ENCODE data around the gene PRDM8. TPM values are rescaled to one million over a fixed set of nuclear protein-coding genes. Genes with fewer than 3 reads are reported as not detected.

PRDM8 gene
- total RNA-seq, 2 donors from 2014 or later = 0.82 to 1.6 TPM

DNA sequence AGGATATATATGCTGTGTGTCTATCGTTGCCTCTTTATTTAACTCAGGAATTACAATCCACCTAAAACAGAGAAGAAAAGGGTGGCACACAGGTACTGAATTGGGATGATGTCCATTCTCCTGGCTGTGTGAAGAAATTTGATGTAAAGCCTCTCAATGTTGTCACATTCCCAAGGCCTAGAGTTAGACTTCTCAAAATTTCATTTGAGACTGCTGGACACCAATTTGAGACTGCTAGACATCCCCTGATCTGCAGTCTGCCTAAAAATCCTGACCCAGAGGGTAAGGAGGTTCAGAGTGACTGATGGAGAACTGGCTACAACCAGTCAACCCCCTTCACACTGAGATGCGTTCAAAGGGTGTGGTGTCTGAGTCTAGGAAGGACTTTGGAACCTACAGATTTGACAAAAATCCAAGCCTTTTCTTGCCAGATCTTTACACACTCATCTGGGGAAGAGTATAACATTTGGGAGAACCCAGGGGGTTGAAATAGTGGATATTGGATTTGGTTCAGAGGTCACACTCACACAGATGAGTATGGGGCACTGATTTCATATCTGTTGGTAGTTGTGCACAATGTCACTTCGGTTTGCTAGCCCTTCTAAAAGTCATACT lies 4.9 kb upstream of the PRDM8 start:
- no peaks in the 10 kb centered on the region for H3K4me1 ChIP-seq
- TF ChIP-seq, protein P1, sequence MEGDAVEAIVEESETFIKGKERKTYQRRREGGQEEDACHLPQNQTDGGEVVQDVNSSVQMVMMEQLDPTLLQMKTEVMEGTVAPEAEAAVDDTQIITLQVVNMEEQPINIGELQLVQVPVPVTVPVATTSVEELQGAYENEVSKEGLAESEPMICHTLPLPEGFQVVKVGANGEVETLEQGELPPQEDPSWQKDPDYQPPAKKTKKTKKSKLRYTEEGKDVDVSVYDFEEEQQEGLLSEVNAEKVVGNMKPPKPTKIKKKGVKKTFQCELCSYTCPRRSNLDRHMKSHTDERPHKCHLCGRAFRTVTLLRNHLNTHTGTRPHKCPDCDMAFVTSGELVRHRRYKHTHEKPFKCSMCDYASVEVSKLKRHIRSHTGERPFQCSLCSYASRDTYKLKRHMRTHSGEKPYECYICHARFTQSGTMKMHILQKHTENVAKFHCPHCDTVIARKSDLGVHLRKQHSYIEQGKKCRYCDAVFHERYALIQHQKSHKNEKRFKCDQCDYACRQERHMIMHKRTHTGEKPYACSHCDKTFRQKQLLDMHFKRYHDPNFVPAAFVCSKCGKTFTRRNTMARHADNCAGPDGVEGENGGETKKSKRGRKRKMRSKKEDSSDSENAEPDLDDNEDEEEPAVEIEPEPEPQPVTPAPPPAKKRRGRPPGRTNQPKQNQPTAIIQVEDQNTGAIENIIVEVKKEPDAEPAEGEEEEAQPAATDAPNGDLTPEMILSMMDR (IDR thresholded peaks at IDR 0.05) = no peak
- H3K4me3 ChIP-seq = no peak overlapping the region
- H3K27ac ChIP-seq = no peak overlapping the region
- no peak overlapping the region for H3K9ac ChIP-seq (ENCODE audit: low read depth in 2 of 2, low read length in 2 of 2)
- no peaks in the 10 kb centered on the region for H3K9me3 ChIP-seq
- intact Hi-C loops (cut with DNase I) = no loop called here
- H3K27me3 ChIP-seq = peaks cover 7% of the 10 kb centered on the region
- no peak for DNase-seq
- no peaks in the 10 kb centered on the region for H3K36me3 ChIP-seq

DNA sequence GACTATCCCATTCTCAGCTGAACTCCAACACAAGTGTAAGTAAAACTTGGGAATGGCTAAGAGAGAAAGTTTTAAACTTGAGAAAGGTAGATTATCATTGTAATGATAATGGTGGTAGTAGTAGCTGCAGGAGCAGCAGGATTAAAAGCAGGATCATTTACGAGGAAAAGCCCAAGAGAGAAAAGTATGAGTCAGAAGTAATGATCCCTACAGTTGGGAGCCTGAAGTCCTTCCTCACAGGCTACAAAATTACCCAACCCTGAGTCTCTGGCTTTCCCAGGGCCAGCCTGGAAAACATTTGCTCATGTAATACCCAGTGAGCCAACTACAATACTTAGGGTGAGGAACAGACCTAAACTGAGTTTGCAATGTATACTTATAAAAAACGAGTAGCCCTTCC lies 4.4 kb upstream of the PRDM8 start:
- DNase-seq = no peak
- Histone ChIP-seq H3K4me3 (no peak overlapping the region), H3K27ac (no peak overlapping the region), H3K9me3 (no peaks in the 10 kb centered on the region), H3K4me1 (no peaks in the 10 kb centered on the region), H3K9ac (ENCODE audit: low read depth in 2 of 2, low read length in 2 of 2) (no peak overlapping the region), H3K36me3 (no peaks in the 10 kb centered on the region), H3K27me3 (peaks cover 13% of the 10 kb centered on the region)
- intact Hi-C loops (cut with DNase I) = no loop called here
- TF ChIP-seq, protein P1 (IDR thresholded peaks at IDR 0.05) = no peak

DNA sequence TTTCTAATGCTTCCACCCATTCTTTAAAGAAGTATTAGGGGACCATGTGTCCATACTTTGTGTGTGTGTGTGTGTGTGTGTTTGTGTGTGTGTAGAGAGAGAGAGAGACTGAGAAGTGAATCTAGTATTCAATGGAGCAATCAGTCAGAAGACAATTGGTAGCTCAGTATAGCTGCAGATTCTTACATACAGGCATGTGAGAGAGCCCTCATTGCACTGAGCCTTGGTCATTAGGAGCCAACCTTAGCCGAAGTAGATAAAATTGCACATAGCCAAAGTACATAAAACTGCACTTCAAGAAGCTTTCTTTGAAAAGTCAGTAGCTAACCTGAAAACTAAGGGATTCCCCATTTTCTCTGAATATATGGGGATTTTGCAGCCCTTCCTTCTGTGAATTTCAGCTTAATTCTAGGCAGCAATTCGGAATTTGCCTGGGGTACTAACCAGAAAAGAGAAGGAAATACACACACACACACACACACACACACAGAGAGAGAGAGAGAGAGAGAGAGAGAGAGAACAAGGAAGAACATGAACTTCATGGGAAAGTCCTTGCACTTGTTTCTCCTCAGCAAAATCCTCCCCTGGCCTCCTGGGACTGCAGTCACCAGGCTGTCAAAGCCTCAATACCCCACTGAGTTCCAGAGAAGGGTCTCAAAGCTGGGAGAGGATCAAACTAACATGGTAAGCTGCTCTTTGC lies 1.7 kb upstream of the PRDM8 start:
- intact Hi-C loops (cut with DNase I) = no loop called here
- Histone ChIP-seq H3K9me3 (no peaks in the 10 kb centered on the region), H3K4me3 (no peak overlapping the region), H3K9ac (ENCODE audit: low read depth in 2 of 2, low read length in 2 of 2) (no peak overlapping the region), H3K36me3 (no peaks in the 10 kb centered on the region), H3K27ac (no peak overlapping the region), H3K27me3 (peaks cover 19% of the 10 kb centered on the region), H3K4me1 (no peaks in the 10 kb centered on the region)
- DNase-seq = no peak
- TF ChIP-seq, protein P1 (IDR thresholded peaks at IDR 0.05) = no peak

DNA sequence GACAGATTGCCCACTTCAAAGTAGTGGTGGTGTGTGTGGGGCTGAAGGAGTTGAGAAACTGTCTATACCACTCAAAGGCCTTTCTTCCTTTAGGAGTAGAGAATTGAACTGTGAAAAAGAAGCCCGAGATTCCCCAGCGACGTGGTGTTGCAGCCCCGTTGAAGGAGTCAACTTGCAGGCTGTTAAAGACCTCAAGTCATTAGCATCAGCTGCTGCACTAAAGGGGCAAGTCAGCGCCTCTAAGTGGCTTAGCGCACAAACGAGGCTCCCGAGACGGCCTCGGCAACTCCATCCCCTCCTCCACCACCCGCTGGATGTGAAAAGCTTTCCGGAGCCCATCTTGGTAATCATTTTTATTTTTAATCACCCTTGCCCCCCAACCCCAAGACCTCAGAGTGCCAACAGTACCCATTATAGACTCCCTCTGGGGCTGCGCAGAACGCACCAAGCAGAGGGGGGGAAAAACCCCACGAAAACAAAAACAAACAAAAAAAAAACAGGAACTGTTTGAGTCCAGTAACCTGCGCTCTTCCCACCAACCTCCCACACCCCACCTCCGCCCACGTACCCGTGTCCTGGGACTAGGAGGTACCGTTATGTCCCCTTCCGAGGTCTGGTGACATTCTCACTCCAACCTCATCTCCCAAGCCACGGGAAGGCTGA lies 913 bp upstream of the PRDM8 start:
- intact Hi-C loops (cut with DNase I) = no loop called here
- no peak overlapping the region for H3K4me3 ChIP-seq
- TF ChIP-seq, protein P1 (IDR thresholded peaks at IDR 0.05) = no peak

DNA sequence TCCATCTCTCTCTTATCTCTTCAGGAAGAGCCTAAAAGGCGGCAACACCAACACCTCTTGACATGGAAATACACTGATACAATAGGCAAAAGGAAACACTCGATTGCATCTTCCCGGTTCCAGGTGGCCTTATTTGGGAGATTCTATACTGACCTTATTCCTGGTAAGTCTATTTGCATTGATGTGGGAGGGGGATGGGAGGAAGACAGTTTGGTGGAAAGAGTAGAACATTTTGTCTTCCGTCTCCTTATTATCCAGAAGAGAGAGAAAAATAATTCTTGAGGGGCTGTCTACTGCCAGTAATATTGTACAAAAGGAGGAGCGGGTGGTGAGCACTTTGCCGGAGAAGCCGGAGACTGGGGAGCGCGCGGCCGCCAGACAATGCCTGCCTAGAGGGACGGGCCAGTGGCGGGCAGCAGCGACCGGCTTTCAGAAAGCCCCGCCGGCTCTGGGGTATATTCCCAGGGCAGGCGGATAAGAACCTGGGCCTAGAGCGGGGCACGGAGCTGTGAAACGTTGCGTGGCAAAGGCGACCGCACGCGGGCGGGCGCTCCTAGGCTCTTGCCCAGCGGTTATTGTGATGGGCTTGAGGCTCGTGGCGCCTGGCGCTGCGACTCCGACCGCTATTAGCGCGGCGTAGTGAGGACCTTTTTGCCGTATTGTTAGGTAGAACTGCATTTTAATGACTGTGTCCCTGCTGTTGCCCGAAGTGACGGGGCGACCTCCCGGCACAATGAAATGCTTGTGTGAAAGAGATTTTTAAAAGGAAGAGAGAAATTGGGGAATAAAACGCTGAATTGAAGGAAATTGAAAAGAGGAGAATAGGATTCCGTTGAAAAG lies 518 bp downstream of the PRDM8 start:
- H3K27ac ChIP-seq = no peak overlapping the region
- peaks cover 19% of the 10 kb centered on the region for H3K27me3 ChIP-seq
- no peaks in the 10 kb centered on the region for H3K36me3 ChIP-seq
- intact Hi-C loops (cut with DNase I) = no loop called here
- TF ChIP-seq, protein P1 (IDR thresholded peaks at IDR 0.05) = no peak
- no peaks in the 10 kb centered on the region for H3K9me3 ChIP-seq
- peak overlapping the region; percentile 9 for H3K4me3 ChIP-seq
- no peak for DNase-seq
- H3K9ac ChIP-seq (ENCODE audit: low read depth in 2 of 2, low read length in 2 of 2) = no peak overlapping the region
- no peaks in the 10 kb centered on the region for H3K4me1 ChIP-seq

More for the DNA sequence above, 913 bp upstream of the PRDM8 start:
- Histone ChIP-seq H3K36me3 (no peaks in the 10 kb centered on the region), H3K27ac (no peak overlapping the region), H3K9ac (ENCODE audit: low read depth in 2 of 2, low read length in 2 of 2) (no peak overlapping the region), H3K9me3 (no peaks in the 10 kb centered on the region), H3K4me1 (no peaks in the 10 kb centered on the region), H3K27me3 (peaks cover 19% of the 10 kb centered on the region)
- no peak for DNase-seq
